Skeletal muscle satellite cell (primary cell): Measurements from ENCODE around the gene ISYNA1.

ENCODE experiments used
- H3K27me3 ChIP-seq: 2 replicates; pipeline ENCODE4 v1.7.0; 2013; ENCODE audit warnings: low read length; ENCODE audit not compliant: control insufficient read depth, insufficient read depth
- H3K36me3 ChIP-seq: 2 replicates; pipeline ENCODE4 v1.7.0; 2013; ENCODE audit warnings: mild to moderate bottlenecking, control low read depth, low read length; ENCODE audit not compliant: insufficient read depth
- H3K4me1 ChIP-seq: 2 replicates; pipeline ENCODE4 v1.7.0; 2013; ENCODE audit warnings: low read length; ENCODE audit not compliant: control insufficient read depth, insufficient read depth
- H3K4me2 ChIP-seq: 2 replicates; pipeline ENCODE4 v1.7.0; 2013; ENCODE audit warnings: mild to moderate bottlenecking, low read length
- H3K4me3 ChIP-seq: 2 replicates; pipeline ENCODE4 v1.7.0; 2013; ENCODE audit warnings: low read length
- H3K9ac ChIP-seq: 2 replicates; pipeline ENCODE4 v1.7.0; 2013; ENCODE audit warnings: mild to moderate bottlenecking, low read depth, low read length, moderate library complexity
- H3K9me3 ChIP-seq: replicated peaks from 2 replicates; pipeline ENCODE4 v1.7.0; 2013; ENCODE audit warnings: mild to moderate bottlenecking, control low read depth, low read length

The ISYNA1 gene

DNA sequence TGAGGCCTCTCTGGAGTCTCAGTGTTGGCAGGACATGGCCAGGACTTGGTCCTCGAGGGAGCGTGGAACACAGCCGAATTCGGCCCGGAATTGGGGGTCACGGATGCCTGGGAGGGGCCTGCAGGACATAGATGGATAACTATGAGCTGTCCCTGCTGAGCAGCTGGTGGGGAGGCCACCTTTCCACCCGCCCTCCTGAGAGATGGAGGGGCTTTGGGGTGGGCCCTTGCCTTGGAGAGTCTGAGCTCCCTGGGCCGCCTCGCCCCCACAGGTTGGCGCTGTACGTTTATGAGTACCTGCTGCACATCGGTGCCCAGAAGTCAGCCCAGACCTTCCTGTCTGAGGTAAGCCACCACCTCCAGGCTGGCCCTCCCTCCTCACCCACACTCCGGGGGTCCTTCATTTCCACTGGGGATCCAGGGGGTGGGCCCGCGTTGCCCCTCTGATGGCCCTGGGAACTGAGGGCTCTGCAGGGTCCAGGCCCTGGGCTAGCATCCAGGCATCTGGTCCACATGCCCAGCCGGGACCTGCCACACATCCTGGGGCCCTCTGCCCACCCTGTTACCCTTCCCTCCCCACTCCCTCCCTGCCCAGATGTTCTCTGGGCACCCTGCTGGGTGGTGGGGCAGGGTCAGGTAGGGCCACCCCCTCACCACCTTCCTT is 10.7 kb downstream of the ISYNA1 start:
- peaks cover 7% of the 10 kb centered on the region for H3K36me3 ChIP-seq
- no peak overlapping the region for H3K4me3 ChIP-seq
- H3K4me2 ChIP-seq, result no peak overlapping the region
- no peaks in the 10 kb centered on the region for H3K27me3 ChIP-seq
- H3K4me1 ChIP-seq, result peaks cover 34% of the 10 kb centered on the region
- H3K9ac ChIP-seq, result no peak overlapping the region
- no peaks in the 10 kb centered on the region for H3K9me3 ChIP-seq

DNA sequence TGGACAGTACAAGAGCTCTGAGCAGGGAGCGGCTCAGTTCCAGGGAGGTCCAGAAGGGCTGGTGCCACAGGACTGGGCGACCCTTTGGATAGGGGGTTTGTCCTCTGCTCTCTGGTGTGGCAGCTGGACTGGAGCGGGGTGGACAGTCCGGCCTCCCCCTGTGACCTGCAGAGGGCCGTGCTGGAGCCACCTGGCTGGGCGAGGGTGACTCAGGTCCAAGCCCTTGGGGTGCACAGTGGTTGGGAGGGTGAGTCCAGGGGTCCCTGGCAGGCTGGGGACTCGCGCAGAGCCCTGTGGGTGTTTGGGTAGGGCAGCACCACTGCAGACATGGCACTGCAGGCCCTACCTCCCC is 11.5 kb downstream of the ISYNA1 start:
- Histone ChIP-seq H3K4me2 (peak overlapping the region; percentile 74), H3K9ac (peak overlapping the region; percentile 29), H3K36me3 (peaks cover 7% of the 10 kb centered on the region), H3K4me3 (no peak overlapping the region), H3K27me3 (no peaks in the 10 kb centered on the region), H3K4me1 (peaks cover 37% of the 10 kb centered on the region), H3K9me3 (no peaks in the 10 kb centered on the region)

- H3K4me2 ChIP-seq, result peak overlapping the region; percentile 74
- peaks cover 4% of the 10 kb centered on the region for H3K36me3 ChIP-seq
- no peak overlapping the region for H3K4me3 ChIP-seq
- no peaks in the 10 kb centered on the region for H3K9me3 ChIP-seq
- no peaks in the 10 kb centered on the region for H3K27me3 ChIP-seq
- H3K4me1 ChIP-seq, result peaks cover 44% of the 10 kb centered on the region
- peak overlapping the region; percentile 30 for H3K9ac ChIP-seq
Measured at GRCh38 chr19:18425515-18426415, 12.2 kb downstream of the ISYNA1 start.

- Histone ChIP-seq H3K36me3 (no peaks in the 10 kb centered on the region), H3K4me1 (peaks cover 50% of the 10 kb centered on the region), H3K27me3 (no peaks in the 10 kb centered on the region), H3K4me3 (no peak overlapping the region), H3K4me2 (no peak overlapping the region), H3K9ac (no peak overlapping the region), H3K9me3 (no peaks in the 10 kb centered on the region)
Measured at GRCh38 chr19:18424890-18425514, 12.9 kb downstream of the ISYNA1 start.

- Histone ChIP-seq H3K4me1 (peaks cover 45% of the 10 kb centered on the region), H3K9me3 (no peaks in the 10 kb centered on the region), H3K4me2 (no peak overlapping the region), H3K27me3 (no peaks in the 10 kb centered on the region), H3K4me3 (no peak overlapping the region), H3K9ac (no peak overlapping the region), H3K36me3 (no peaks in the 10 kb centered on the region)
Measured at GRCh38 chr19:18424122-18424889, 13.6 kb downstream of the ISYNA1 start.

DNA sequence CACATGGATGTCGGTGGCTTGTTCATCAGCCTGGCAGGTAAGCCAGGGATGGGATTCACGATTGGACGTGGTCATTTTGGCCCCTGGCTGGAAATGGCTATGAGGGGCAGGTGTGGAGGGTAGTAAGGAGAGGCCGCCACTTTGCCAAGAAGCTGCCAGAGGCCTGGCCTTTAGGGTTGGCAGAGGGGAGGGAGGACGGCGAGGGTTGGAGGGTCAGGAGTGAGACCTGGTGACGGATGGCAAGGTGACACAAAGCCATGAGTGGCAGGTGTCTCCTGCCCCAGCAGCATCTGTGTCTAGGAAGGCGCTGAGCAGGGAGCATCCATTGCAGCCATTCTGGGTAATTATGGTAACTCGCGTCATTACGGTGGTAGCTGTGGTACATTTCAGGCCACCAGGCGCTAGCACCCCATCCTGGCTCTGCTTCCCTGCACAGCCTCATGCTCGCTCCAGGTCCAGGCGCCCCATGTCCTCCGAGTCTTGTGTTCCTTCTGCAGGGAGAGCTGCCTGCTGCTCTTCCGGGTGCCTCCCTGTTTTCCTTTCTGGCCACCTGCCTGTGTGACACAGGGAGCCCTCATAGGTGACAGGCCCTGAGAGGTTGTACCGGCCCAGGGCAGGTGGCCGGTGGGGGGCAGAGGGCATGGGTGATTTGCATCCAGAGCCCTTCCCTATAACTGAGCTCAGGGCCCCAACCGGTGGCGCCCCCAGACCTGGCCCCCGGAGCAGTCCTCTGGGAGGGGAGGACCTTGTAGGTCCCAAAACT is 14.5 kb downstream of the ISYNA1 start:
- no peaks in the 10 kb centered on the region for H3K9me3 ChIP-seq
- H3K27me3 ChIP-seq, result no peaks in the 10 kb centered on the region
- H3K36me3 ChIP-seq, result no peaks in the 10 kb centered on the region
- no peak overlapping the region for H3K4me3 ChIP-seq
- no peak overlapping the region for H3K9ac ChIP-seq
- peaks cover 44% of the 10 kb centered on the region for H3K4me1 ChIP-seq
- no peak overlapping the region for H3K4me2 ChIP-seq

DNA sequence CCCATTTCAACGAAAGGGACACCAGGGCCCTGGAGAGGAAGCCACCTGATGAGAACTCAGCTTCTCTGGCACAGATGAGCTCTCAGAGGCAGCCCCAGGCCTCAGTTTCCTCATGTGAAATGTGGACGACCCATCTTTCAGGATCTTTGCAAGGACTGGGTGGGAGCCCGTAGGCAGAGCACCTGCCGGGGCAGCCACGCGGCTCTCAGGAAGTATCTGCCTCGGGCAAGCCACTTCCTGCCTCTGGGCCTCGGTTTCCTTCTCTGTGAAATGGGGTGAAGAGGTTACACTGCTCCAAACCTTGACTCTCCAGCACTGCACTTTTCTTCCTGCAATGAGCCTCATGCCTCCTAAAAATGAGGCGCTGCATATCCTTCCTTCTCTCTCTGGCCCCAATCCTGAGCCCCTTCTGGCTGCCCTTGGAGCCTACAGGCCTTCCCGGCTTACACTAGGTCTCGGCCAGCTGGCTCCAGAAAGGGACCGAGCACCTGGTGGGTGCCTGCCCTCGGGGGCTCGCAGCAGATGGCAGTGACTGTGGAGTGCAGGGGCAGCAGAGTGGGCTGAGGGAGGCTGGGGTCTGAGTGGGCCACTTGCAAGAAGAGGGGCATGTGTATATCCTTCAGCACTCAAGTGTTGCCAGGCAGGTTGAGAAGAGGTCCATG is 15.3 kb downstream of the ISYNA1 start:
- Histone ChIP-seq H3K9me3 (no peaks in the 10 kb centered on the region), H3K4me3 (no peak overlapping the region), H3K4me2 (no peak overlapping the region), H3K4me1 (peaks cover 52% of the 10 kb centered on the region), H3K9ac (no peak overlapping the region), H3K36me3 (no peaks in the 10 kb centered on the region), H3K27me3 (no peaks in the 10 kb centered on the region)

GRCh38 chr19:18421371-18421959 is 16.5 kb downstream of the ISYNA1 start:
- no peaks in the 10 kb centered on the region for H3K36me3 ChIP-seq
- peak overlapping the region; percentile 98 for H3K4me2 ChIP-seq
- H3K4me1 ChIP-seq, result peaks cover 58% of the 10 kb centered on the region
- H3K4me3 ChIP-seq, result peak overlapping the region; percentile 87
- H3K9me3 ChIP-seq, result no peaks in the 10 kb centered on the region
- H3K9ac ChIP-seq, result peak overlapping the region; percentile 86
- H3K27me3 ChIP-seq, result no peaks in the 10 kb centered on the region

GRCh38 chr19:18420930-18421329 is 17.0 kb downstream of the ISYNA1 start:
- peak overlapping the region; percentile 86 for H3K9ac ChIP-seq
- H3K27me3 ChIP-seq, result no peaks in the 10 kb centered on the region
- H3K4me3 ChIP-seq, result peak overlapping the region; percentile 87
- no peaks in the 10 kb centered on the region for H3K9me3 ChIP-seq
- peak overlapping the region; percentile 98 for H3K4me2 ChIP-seq
- H3K36me3 ChIP-seq, result no peaks in the 10 kb centered on the region
- H3K4me1 ChIP-seq, result peaks cover 58% of the 10 kb centered on the region
